CD14-positive monocyte (primary cell): ENCODE data around the gene PRUNE1. TPM values are rescaled to one million over a fixed set of nuclear protein-coding genes. Genes with fewer than 3 reads are reported as not detected.

ENCODE experiments used
- DNase-seq, 3 donors: peaks; one replicate each; pipeline ENCODE4 v3.0.0-alpha.2; 2011 to 2022
- H2AFZ ChIP-seq: 2 replicates; pipeline ENCODE4 v1.6.0; 2012; ENCODE audit warnings: mild to moderate bottlenecking, low read depth, low read length, inconsistent platforms; ENCODE audit not compliant: insufficient read depth, poor library complexity, severe bottlenecking
- H3K27ac ChIP-seq, 2 donors: 1 replicate in 1 of 2; 2 replicates in 1 of 2; pipeline ENCODE4 v1.5.1; 2012 to 2013; ENCODE audit warnings: low read length in 2 of 2, control low read depth in 1 of 2, inconsistent platforms in 1 of 2, low read depth in 1 of 2, mild to moderate bottlenecking in 1 of 2
- H3K27me3 ChIP-seq, 2 donors: one replicate each; pipeline versions ENCODE4 v1.6.0 to v1.6.1; 2011 to 2013; ENCODE audit warnings: low read length in 2 of 2; ENCODE audit not compliant: control insufficient read depth in 2 of 2, insufficient read depth in 2 of 2
- H3K36me3 ChIP-seq, 2 donors: replicated peaks in 1 of 2; 1 replicate in 1 of 2; 2 replicates in 1 of 2; pipeline versions ENCODE4 v1.5.1 to v1.6.1; 2012 to 2013; ENCODE audit warnings: low read length in 2 of 2, control low read depth in 1 of 2, inconsistent platforms in 1 of 2, mild to moderate bottlenecking in 1 of 2; ENCODE audit not compliant: insufficient read depth in 2 of 2, control insufficient read depth in 1 of 2
- H3K4me1 ChIP-seq, 2 donors: 1 replicate in 1 of 2; 2 replicates in 1 of 2; pipeline versions ENCODE4 v1.5.1 to v1.6.1; 2012 to 2013; ENCODE audit warnings: low read length in 2 of 2, control low read depth in 1 of 2, inconsistent platforms in 1 of 2, mild to moderate bottlenecking in 1 of 2, moderate library complexity in 1 of 2; ENCODE audit not compliant: insufficient read depth in 2 of 2, control insufficient read depth in 1 of 2
- H3K4me2 ChIP-seq: replicated peaks from 2 replicates; pipeline ENCODE3; 2012; ENCODE audit warnings: low read length, moderate library complexity, mild to moderate bottlenecking; ENCODE audit not compliant: poor library complexity, severe bottlenecking; ENCODE audit errors: extremely low read depth
- H3K4me3 ChIP-seq, 3 experiments: fragments of 200-600 bp in 1 of 3; sonication (generic) in 1 of 3; replicated peaks in 1 of 3; 1 replicate in 2 of 3; 2 replicates in 1 of 3; pipeline ENCODE4 v1.5.1; 2011 to 2013; ENCODE audit warnings: low read length in 3 of 3, mild to moderate bottlenecking in 3 of 3, control low read depth in 2 of 3, low read depth in 2 of 3, inconsistent platforms in 1 of 3, moderate library complexity in 1 of 3
- H3K79me2 ChIP-seq: 2 replicates; pipeline ENCODE4 v1.6.0; 2012; ENCODE audit warnings: mild to moderate bottlenecking, control low read depth, inconsistent platforms, low read length, moderate library complexity; ENCODE audit not compliant: insufficient read depth
- H3K9ac ChIP-seq: 2 replicates; pipeline ENCODE4 v1.6.0; 2017; ENCODE audit warnings: low read length, mild to moderate bottlenecking; ENCODE audit not compliant: insufficient read depth, poor library complexity, severe bottlenecking
- H3K9me3 ChIP-seq, 2 donors: replicated peaks in 1 of 2; 1 replicate in 1 of 2; 2 replicates in 1 of 2; pipeline versions ENCODE4 v1.5.1 to v1.6.1; 2012 to 2013; ENCODE audit warnings: low read length in 2 of 2, control low read depth in 1 of 2; ENCODE audit not compliant: control insufficient read depth in 1 of 2, insufficient read depth in 1 of 2
- H4K20me1 ChIP-seq: 2 replicates; pipeline ENCODE4 v1.6.0; 2012; ENCODE audit warnings: mild to moderate bottlenecking, low read length, control low read depth, moderate library complexity; ENCODE audit not compliant: insufficient read depth
- H3K27ac Mint-ChIP-seq, 7 donors: one replicate each; pipeline ENCODE4 v1.8.0; 2020; ENCODE audit warnings: mild to moderate bottlenecking in 7 of 7, mixed read lengths in 7 of 7, moderate library complexity in 6 of 7, inconsistent platforms in 2 of 7
- H3K27me3 Mint-ChIP-seq, 3 donors: one replicate each; pipeline ENCODE4 v1.8.0; 2021 to 2022; ENCODE audit warnings: low read depth in 3 of 3, mild to moderate bottlenecking in 3 of 3, mixed read lengths in 3 of 3, moderate library complexity in 3 of 3, inconsistent platforms in 1 of 3
- H3K36me3 Mint-ChIP-seq, 2 donors: one replicate each; pipeline ENCODE4 v1.8.0; 2020; ENCODE audit warnings: mixed read lengths in 2 of 2, inconsistent platforms in 1 of 2, mild to moderate bottlenecking in 1 of 2
- H3K4me1 Mint-ChIP-seq: one replicate; pipeline ENCODE4 v1.8.0; 2020; ENCODE audit warnings: mild to moderate bottlenecking, mixed read lengths
- H3K4me3 Mint-ChIP-seq, 2 donors: one replicate each; pipeline ENCODE4 v1.8.0; 2020; ENCODE audit warnings: mild to moderate bottlenecking in 2 of 2, mixed read lengths in 2 of 2, moderate library complexity in 1 of 2
- H3K9me3 Mint-ChIP-seq, 7 donors: one replicate each; pipeline ENCODE4 v1.8.0; 2020 to 2022; ENCODE audit warnings: mixed read lengths in 7 of 7, mild to moderate bottlenecking in 6 of 7, moderate library complexity in 6 of 7, inconsistent platforms in 2 of 7
- WGBS: methylation state at CpG from one replicate; pipeline ENCODE4 v1.1.5; 2013; ENCODE audit warnings: missing lambda C conversion rate; ENCODE audit not compliant: insufficient coverage; 5-methylcytosine and 5-hydroxymethylcytosine counted together
- intact Hi-C, 2 donors: fragments of 100-400 bp; cut with micrococcal nuclease; formaldehyde crosslinking; loops; one replicate each; pipeline versions ENCODE4 v1.15.0 to v1.15.1; 2023
- polyA plus RNA-seq, 3 donors: library from polyadenylated mRNA; depleted of rRNA in 1 of 3; unstranded in 2 of 3; stranded (reverse) in 1 of 3; fragments of 300-500 nt in 2 of 3; fragments of >200 nt in 1 of 3; fragmentation: Illumina TruSeq in 2 of 3; gene quantifications; 1 replicate in 2 of 3; 2 replicates in 1 of 3; pipeline ENCODE4 v1.2.3, GENCODE V29; 2012 to 2021
- TF ChIP-seq, protein P1 (sequence below): fragments of 200-600 bp; IDR thresholded peaks from one replicate; pipeline ENCODE4 v1.8.0; 2022; ENCODE audit warnings: antibody characterized with exemption, mild to moderate bottlenecking

PRUNE1 gene
- polyA plus RNA-seq, 3 donors, result 8.4 to 22.8 (median 22.6) TPM

DNA sequence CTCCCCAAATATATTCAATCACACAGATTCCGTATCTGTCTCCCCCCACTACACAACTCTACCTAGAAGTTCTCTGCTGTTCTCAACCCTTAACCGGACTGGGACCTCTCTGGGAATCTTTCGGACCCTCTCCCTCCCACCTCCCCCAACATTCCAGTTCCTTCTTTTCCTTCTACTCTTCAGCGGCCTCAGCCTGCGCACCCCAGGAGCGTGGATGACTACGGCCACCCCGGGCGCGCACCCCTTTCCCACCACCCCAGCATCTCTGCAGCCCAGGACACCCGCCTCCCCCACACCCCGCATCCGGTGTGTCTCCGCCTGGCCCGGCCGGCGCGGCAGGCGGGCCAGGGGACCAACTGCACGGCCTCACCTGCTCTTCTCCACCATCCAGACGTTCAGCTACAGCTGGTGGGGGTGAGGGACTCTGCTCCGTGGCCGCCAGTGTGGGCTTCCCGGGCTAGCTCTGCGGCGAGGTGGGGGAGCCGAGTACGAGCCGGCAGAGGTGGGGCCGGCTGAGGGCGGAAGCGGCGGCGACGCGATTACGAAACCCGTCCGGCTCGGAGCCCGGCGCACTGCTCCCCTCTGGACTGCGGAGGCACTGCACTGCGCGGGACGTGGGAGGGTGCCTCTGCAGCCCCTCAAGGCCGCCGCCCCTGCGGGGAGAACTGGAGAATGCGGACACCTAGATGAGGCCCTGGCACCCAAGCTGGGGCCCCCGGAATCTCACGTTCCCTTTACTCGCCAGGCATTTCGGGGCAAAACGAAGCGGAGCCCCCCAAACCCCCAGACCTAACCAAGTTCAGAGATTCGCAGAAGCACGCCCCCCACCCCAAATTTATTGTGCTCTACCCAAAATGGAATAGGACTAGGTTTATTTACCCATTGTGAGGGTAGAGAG lies 51.1 kb downstream of the PRUNE1 start, which contains the start of gene CDC42SE1:
TSS of gene CDC42SE1 (minus strand) at position 514 of the 898 bp plus-strand sequence. CDS start 3,892 bp downstream, outside the sequence.
- peak within 1 kb of the TSS; percentile 79 to 99 (median 99) for H3K4me3 ChIP-seq
- peak within 1 kb of the TSS; percentile 93 to 94 for H3K27ac ChIP-seq
- Mint-ChIP-seq H3K27me3 (peaks cover 2 to 5% (median 2%) of the 10 kb centered on the region in 3 donors), H3K4me1 (peaks cover 51% of the 10 kb centered on the region), H3K4me3 (peak within 1 kb of the TSS; percentile 99), H3K9me3 (no peaks in the 10 kb centered on the region), H3K27ac (peak within 1 kb of the TSS; percentile 98 to 100 (median 99)), H3K36me3 (peaks cover 34 to 38% of the 10 kb centered on the region in 2 donors)
- peaks cover 49% of the 10 kb centered on the region for H4K20me1 ChIP-seq
- H3K9me3 ChIP-seq, result no peaks in the 10 kb centered on the region
- intact Hi-C loops, result loop anchor here in 1 of 2 donors (5.0 kb wide), 2 partner anchors 37 to 52 kb away; partner anchors contain the start of genes MINDY1 and PRUNE1
- H3K27me3 ChIP-seq, result no peaks in the 10 kb centered on the region
- H3K9ac ChIP-seq, result peak within 1 kb of the TSS; percentile 97
- H3K4me1 ChIP-seq, result peaks cover 42 to 50% of the 10 kb centered on the region in 2 donors
- TF ChIP-seq, protein P1, sequence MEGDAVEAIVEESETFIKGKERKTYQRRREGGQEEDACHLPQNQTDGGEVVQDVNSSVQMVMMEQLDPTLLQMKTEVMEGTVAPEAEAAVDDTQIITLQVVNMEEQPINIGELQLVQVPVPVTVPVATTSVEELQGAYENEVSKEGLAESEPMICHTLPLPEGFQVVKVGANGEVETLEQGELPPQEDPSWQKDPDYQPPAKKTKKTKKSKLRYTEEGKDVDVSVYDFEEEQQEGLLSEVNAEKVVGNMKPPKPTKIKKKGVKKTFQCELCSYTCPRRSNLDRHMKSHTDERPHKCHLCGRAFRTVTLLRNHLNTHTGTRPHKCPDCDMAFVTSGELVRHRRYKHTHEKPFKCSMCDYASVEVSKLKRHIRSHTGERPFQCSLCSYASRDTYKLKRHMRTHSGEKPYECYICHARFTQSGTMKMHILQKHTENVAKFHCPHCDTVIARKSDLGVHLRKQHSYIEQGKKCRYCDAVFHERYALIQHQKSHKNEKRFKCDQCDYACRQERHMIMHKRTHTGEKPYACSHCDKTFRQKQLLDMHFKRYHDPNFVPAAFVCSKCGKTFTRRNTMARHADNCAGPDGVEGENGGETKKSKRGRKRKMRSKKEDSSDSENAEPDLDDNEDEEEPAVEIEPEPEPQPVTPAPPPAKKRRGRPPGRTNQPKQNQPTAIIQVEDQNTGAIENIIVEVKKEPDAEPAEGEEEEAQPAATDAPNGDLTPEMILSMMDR, result peak; percentile 98
- peaks cover 57% of the 10 kb centered on the region for H3K79me2 ChIP-seq
- H3K4me2 ChIP-seq, result peak within 1 kb of the TSS; percentile 89
- peak within 1 kb of the TSS; percentile 83 for H2AFZ ChIP-seq
- H3K36me3 ChIP-seq, result peaks cover 18 to 23% of the 10 kb centered on the region in 2 donors
- under 1% methylated on average over 44 of the region's 58 CpGs for WGBS
- peak; percentile 84 to 90 (median 89) for DNase-seq

DNA sequence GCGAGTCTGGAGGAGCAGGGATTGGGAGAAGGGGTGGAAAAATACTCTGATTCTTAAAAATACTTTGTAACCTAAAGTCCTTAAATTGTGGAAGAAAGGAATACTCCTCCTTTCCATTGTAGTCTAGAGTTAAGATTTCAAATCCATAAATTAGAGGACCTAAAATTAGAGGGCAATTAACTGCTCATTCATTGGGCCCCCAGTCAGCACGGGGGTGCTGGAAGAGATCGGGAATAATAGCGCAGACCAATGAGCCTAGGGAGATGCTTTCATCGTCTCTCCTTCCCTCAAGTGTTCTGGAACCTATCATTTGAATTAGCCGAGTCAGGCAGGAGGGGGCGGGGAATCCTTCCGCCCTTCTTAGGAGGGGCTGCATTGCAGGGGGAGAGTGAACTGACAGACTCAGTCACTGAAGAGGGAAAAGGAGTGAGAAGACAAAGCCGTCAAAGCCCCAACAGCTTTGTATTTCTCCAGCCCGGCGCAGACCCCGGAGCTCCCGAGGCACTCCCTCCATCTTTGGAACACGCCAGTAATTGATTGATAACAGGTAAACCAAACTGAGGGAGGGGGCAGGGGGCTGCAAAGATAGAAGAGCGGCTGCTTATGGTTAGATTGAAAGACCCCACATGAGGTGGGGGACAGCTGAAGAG lies 51.9 kb downstream of the PRUNE1 start, which contains the start of gene MLLT11:
TSS of gene MLLT11 (plus strand) at position 391 of the 650 bp plus-strand sequence. CDS start 6,828 bp downstream, outside the sequence.
- no peaks in the 10 kb centered on the region for H3K27me3 ChIP-seq
- peaks cover 41 to 44% of the 10 kb centered on the region in 2 donors for H3K4me1 ChIP-seq
- H3K4me1 Mint-ChIP-seq, result peaks cover 46% of the 10 kb centered on the region
- 0% methylated on average over 9 of the region's 15 CpGs for WGBS
- no peaks in the 10 kb centered on the region for H3K9me3 ChIP-seq
- peak within 1 kb of the TSS; percentile 98 to 100 (median 99) for H3K27ac Mint-ChIP-seq
- peak within 1 kb of the TSS; percentile 93 to 94 for H3K27ac ChIP-seq
- no peaks in the 10 kb centered on the region for H3K9me3 Mint-ChIP-seq
- H3K36me3 Mint-ChIP-seq, result peaks cover 27 to 31% of the 10 kb centered on the region in 2 donors
- intact Hi-C loops, result no loop called here
- H3K9ac ChIP-seq, result peak within 1 kb of the TSS; percentile 97
- peak within 1 kb of the TSS; percentile 89 for H3K4me2 ChIP-seq
- H3K36me3 ChIP-seq, result peaks cover 11 to 16% of the 10 kb centered on the region in 2 donors
- no peak for DNase-seq
- H3K4me3 Mint-ChIP-seq, result peak within 1 kb of the TSS; percentile 99
- peak within 1 kb of the TSS; percentile 79 to 99 (median 99) for H3K4me3 ChIP-seq
- H4K20me1 ChIP-seq, result peaks cover 41% of the 10 kb centered on the region
- peak within 1 kb of the TSS; percentile 83 for H2AFZ ChIP-seq
- peaks cover 49% of the 10 kb centered on the region for H3K79me2 ChIP-seq
- H3K27me3 Mint-ChIP-seq, result peaks cover 2 to 5% (median 2%) of the 10 kb centered on the region in 3 donors
- TF ChIP-seq, protein P1, result no peak
